NCI-H1092 treated with DMSO at 0.1 percent for 48 hours (cell line): Measurements from ENCODE around the gene ALG2.

Experiments
- DNase-seq: peaks from one replicate; lab custom pipeline; 2025; lab: John Stamatoyannopoulos, UW

The ALG2 gene

GRCh38 chr9:99192786-99193465 is 28.8 kb downstream of the ALG2 start:
- DNase-seq: no peak

DNA sequence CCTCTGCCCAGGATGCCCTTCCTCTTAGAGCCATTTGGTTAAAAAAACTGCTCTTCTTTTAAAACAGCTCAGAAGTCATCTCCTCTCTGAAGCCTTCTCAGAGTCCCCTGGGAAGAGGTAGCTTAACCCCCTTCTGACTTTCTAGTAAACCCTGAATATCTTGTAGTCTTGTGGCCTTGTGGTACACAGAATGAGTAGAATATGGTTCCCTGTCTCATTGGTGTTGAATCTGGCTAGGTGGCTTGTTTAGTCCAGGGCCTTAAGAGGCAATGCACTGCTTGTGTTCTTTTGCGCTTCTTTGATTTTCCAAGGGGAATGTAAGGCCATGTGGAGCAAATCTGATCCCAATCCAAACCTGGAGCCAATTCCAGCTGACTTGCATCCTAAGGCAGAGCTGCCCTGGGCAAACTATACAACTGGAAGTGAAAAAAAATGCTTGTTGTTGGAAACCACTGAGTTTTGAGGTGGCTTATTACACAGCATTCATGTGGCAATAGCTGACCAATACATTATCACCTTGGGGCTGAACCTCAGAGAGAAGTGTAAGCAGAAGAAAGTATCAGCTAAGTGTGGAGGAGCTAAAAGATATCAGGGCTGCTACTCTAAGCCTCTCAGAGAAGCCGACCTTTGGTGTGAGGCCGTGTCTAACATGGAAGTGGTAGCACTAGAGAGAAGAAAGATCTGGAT is 31.0 kb downstream of the ALG2 start:
- DNase-seq: no peak

DNA sequence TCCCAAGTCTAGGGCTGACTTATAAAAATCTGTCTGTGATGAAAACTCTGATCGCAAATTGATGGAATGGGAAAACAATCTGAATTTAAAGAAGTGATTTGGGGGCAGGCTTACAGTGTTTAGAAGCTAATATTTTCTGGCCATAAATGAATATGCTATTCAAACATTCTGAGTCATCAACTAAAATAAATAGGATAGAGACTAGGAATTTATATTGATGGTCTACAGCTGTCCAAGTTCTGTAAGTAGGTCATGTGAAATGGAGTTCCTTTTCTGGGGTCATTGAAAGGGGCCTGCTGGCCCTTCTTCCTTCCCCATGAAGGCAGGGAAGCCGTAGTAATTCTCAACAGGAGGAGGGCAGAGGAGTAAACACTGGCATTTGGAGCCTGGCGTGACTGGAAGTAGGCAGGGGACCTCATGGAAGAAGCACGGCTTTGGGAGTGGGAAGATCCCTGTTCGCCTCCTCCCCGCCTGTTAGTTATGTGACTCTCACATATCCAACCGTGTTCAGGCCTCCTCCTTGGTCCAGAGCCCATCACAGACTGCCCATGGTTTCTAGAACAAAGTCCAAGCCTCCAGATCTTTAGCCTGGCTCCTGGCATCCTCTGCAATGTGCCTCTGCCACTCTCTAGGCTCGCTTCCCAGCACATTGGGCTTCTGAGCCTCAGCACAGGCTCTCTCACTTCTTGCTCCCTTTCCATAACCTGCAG is 31.7 kb downstream of the ALG2 start:
- DNase-seq: no peak

DNA sequence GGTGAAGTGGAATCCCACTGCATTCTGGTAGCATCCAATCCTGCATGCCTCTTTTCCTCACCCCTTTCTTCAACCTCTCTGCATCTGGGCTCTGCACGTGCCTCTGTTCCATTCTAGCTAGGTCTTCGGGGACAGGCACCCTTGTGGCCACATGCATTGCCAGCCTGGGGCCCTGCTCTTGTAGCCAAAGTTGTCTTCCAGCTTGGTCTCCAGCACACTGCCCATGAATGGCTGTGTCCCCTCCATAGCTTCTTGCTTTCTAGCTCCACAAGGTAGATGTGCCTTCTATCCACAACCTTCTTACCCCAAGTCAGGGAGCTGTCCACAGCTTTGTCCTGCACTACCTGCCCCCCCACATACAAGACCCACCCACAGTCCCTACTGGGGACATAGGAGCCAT is 32.6 kb downstream of the ALG2 start:
- DNase-seq: no peak

DNA sequence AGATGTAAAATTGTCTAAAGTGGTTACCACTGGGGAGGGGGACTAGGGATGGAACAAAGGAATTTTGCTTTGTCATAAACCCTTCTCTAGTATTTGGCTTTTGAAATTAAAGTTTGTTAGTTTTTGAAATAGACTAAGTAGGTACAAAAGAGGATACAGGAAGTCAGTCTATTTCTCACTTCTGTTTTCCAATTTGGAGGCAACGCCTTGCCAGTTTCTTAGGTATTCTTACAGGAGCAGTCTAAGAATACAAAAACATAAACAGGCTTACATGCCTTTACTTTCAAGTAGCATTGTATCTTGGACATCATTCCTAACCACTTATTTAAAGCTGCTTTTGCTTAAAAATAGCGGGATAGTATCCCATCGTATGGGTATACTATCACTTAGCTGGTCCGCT is 34.4 kb downstream of the ALG2 start:
- DNase-seq: no peak

GRCh38 chr9:99185934-99186333 is 35.8 kb downstream of the ALG2 start:
- no peak for DNase-seq

DNA sequence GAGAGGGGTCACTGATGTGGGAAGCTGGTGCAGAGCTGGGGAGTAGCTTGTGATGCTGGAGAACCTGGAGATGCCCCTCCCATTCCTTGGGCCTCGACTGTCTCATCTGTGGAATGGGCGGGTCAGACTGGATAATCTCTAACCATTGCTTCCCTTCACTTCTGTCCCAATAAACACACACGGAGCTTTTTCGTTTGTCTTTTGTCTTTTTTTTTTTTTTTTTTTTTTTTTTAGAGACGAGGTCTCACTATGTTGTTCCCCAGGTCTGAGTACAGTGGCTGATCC is 36.5 kb downstream of the ALG2 start:
- no peak for DNase-seq

DNA sequence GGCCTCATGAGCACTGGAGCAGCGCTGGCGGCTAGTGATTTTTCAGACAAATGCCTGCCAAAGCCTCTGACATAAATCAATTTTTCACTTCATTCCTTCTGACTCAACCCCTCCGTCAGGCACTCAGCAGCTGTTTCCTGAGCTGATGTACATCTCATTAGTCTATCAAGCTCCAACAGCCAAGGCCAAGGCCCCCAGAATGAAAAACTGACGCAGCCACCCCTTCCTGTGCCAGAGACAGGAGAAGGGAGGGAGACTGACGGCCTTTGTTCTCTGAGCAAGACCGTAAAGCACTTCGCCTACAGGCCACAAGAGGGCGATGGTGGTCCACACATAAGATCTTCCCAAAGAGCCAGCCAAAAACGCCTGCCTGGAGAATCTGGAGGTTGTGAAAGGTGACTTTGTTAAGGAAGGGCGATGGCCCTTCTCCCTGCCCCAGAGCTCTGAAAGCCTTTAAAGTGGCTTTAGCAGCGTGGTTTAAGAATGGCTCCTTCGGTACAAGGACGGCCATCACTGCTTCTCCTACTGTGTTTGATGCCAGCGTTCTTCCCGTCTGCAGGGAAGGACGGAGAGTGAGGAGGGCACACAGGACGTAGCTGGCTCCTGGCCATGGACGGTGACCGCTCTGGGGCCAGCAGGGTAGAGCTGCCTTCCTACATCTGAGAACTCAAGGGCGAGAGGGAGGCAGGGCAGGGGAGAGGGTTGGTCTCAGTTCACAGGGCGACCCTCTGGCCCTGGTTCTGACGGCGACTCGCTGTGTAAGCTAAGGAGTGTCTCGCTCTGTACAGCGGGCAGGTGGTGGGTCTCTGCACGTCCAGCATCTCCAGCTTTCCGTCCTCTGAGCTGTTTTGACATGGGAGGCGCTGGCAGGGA is 37.0 kb downstream of the ALG2 start:
- DNase-seq: peak; percentile 91

GRCh38 chr9:99184110-99184474 is 37.6 kb downstream of the ALG2 start:
- DNase-seq: no peak

- no peak for DNase-seq
Observed at GRCh38 chr9:99183616-99184015, 38.1 kb downstream of the ALG2 start.

DNA sequence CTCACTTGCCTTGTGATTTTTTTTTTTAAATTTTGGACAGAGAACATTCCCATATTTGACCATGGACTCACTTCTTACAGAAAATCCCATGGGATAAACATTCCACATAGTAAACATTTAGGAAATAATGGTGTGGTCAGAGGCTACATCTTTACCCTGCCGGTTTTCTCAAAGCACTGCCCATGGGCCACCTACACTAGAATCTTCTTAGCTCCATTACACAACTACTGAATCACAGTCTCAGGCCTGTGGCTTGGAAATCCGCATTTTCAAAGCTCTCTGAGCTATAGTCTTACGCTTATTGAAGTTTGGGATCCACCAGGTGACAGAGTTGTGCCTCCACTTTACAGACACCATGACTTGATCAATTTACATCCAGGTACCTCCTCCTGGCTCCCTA is 39.4 kb downstream of the ALG2 start:
- DNase-seq: no peak

DNA sequence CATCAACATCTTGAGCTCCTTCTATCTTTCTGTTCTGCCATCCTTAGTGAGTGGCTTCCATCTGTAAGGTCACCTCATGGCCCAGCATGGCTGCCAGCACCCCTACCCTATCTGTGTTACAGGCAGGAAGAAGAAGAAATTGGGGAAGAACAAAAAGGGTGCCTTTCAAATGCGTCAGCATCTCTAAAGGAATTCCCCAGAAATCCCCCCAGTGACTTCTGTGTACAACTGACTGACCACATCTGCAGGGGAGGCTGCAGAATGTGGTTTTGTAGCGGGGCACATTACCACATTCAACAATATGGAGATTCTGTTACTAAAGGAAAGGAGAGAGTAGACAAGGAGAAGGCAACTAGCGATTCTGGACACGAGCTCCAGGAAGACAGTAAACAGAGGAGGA is 40.1 kb downstream of the ALG2 start:
- no peak for DNase-seq

DNA sequence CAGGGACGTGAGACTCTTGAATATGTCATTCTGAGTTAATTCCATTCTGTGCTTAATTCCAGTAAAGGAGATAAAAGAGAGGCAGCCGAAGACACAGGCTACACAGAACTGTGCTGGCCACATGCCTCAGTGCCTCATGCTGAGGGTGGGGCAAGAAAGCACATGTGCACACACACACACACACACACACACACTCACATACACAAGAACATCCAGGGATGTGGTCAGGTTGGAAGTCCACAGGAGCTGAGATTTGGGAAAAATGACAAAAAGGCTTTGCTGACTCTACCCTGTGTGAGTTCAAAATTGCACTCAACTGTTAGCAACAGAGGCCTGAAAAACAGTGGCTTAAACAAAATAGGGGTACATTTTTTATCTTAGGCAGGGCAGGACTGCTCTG is 40.5 kb downstream of the ALG2 start:
- no peak for DNase-seq

DNA sequence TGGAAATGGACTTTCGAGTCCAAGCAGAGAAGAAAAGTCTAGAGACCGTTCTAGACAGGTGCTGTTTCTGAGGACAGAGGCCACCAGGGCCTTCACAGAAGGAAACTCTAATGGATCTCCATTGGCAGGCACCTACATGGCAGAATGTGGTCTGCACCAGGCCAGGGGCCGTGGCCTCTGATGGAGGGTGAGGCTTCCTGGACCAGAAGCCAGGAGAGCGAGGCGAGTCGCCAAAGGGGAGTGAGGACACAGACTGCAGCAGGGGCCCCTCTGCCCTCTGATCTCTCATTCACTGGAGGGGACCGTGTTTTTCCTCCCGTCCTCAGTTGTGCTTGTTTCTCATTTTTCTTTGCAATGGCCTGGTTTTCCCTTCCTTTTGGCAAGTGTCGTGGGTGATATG is 41.1 kb downstream of the ALG2 start:
- no peak for DNase-seq

- DNase-seq: no peak
Observed at GRCh38 chr9:99180199-99180598, 41.5 kb downstream of the ALG2 start.

- DNase-seq: no peak
Observed at GRCh38 chr9:99178912-99179872, 42.5 kb downstream of the ALG2 start.

DNA sequence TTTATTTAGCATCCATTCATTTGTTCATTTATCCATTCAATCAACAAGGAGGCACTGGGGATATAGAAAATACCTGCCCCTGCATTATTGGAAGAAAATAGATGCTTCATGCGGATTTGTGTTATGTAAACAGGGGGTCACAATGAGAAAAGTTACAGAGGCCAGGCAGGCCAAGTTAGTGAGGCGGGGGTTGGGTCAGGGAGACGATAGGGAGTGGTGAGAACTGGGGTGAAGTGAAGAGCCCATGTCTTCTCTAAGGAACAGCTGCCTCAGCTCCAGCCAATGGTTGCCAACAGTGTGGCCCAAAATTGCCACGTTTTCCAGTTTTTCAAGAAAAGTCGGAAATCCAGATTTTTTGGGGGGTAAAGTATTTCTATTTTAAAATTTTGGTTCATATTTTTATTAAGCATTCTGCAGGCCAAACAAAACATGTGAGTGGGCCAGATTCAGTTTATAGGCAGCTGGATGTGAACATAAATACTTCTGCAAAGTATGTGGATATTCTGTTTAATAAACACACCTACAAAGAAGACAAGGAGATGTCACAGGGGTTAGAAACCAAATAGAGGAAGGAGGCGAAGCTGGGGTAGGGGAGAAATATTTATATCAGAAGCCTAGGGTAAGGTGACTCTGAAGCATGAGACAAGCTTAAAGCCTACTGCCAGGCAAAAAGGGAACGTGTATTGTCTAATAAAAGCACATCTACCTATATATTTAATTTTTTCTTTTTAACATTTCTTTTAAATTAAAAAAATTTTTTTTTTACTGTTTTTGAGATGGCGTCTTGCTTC is 44.0 kb downstream of the ALG2 start:
- DNase-seq: no peak

GRCh38 chr9:99176527-99177013 is 45.2 kb downstream of the ALG2 start:
- peak; percentile 4 for DNase-seq

DNA sequence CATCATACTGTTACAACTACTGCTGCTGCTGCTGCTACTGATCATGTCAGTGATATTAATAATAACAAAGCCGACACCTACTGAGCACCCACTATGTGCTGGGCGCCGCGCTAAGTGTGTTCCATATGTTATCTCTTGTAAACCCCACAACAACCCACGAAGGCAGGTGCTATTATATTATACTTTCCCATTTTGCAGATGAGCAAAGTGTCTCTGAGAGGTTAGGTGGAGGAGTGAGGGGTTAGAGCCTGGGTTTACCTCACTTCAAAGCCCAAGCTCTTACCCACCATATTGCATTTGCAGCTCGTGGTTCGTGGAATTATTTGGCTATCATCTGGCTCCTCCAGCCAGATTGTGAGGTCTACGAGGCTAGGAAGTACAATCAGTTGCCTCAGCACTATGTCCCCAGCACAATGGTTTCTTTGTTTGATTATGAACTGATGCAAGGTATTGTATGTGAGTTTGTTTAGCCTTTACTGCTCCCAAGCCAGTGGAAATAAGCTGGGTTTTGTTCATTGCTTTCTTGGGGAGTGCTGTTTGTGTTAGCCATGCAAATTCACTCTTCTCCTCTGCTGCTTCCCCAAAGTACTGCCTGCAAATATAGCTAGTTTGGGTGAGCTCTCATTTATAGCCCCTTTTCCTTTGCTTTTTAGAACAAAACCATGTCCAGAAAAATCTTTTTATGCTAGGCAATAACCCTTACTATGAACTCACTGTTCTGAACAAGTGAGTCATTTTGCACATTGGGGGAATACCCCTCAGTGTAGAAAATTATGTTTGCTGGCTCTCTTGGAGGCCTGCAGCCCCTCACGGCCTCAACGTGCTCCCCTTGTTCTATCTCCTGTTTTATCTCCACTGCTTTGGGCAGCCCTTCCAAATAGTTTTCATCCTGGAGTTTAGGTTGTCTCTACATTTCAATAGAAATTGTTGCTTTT is 47.9 kb downstream of the ALG2 start:
- peak; percentile 17 for DNase-seq
